ENCODE results near the gene CD8B.
"Not testable (repeated sequence)": the region's sequence is repeated elsewhere in the genome, so short reads cannot be mapped to it uniquely, and the experiment has no call there.

The CD8B gene

DNA sequence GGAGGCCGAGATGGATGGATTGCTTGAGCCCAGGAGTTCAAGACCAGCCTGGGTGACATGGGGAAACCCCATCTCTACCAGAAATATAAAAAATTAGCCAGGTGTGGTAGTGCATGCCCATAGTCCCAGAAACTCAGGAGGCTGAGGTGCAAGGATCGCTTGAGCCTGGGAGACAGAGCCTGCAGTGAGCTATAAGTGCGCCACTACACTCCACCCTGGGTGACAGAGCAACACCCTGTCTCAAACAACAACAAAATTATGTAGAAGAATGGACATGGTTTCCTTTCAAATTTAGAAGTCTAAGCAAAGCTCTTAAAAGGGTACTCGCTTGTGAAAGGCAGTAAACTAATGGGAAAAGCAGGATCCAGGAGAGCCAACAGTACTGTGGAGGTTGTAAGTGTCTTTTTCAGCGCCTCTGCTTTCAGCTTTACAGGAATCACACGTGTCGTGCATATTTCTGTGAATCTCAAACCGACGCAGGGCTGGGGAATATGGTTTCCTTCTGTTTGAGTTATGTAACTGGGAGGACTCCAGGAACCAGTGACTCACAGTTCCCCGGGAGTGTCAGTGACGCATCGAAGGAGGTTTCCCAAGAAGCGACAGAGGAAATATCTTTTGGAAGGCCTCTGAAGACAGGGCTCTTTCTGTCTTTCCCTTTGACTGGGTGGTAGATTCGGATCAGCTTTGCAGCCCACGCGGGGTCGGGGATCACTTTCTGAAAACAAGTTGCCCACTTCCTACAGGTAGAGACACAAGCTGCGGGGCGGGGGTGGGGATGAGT lies 24.6 kb downstream of the CD8B start:
- H3K4me3 ChIP-seq (ENCODE audit: low read depth, low read length) = not testable (repeated sequence)

DNA sequence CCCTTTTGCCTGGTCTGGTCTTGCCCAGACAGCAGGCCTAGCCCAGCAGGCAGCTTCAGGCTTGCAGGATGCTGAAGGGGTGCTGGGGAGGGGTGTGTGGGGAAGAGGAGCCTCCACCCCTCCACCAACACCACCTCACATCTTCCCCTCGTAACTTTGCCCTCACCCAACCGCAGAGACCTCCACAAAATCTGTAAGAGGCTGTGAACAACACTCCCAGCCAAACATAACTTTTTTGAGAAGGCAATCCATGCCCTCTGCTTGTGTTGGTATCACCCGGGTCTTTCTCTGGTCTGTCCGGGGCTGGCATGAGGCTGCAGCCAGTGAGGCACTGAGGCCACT lies 26.2 kb downstream of the CD8B start:
- H3K4me3 ChIP-seq (ENCODE audit: low read depth, low read length) = not testable (repeated sequence)

GRCh38 chr2:86833315-86833714 lies 28.4 kb downstream of the CD8B start:
- no peak overlapping the region for H3K4me3 ChIP-seq (ENCODE audit: low read depth, low read length)

DNA sequence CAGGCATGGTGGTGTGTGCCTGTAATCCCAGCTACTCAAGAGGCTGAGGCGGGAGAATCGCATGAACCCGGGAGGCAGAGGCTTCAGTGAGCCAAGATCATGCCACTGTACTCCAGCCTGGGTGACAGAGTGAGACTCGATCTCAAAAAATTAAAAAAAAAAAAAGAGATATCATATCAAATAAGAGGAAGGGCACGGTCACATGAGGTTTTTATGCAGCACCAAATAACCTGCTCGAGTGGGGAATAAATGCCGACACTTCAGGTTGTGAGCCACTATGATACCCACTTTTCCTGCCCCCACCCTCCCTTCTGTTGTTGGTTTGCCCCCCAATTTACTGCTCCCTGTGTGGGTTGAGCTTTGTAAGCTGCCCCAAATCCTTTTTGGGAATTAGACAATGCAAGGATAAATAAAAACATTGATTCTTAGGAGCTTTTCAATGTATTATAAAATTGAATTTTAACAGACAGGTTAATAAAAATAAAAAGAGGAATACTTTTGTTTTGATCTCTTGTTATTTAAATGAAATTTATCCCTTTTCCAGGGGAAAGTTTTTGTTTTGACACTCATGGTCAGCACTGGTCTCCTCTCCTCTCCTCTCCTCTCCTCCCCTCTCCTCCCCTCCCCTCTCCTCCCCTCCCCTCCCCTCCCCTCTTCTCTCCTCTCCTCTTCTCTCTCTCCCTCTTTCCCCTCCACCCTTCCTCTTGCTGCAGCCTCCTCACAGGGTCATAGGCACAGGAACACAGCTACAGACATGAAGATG lies 29.2 kb downstream of the CD8B start:
- H3K4me3 ChIP-seq (ENCODE audit: low read depth, low read length) = no peak overlapping the region

DNA sequence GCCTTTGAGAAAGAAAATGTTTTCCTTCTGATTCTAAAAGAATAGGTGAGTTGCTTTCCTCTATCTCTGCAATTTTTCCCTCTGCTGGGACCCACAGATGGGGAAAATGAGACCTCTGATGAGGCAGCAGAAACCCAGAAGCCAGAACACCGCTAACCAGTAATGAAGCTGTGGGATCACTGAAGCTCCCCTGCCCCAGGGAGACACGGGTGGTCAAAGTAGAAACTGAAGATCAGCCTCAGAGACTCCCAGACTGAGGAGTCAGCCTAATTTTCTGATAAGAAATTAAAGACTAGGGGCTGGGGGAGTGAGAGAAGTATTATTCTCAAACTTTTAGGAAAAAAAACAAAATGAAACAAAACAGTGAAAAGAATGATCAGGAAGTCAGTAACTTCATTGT lies 30.1 kb downstream of the CD8B start:
- H3K4me3 ChIP-seq (ENCODE audit: low read depth, low read length) = no peak overlapping the region

DNA sequence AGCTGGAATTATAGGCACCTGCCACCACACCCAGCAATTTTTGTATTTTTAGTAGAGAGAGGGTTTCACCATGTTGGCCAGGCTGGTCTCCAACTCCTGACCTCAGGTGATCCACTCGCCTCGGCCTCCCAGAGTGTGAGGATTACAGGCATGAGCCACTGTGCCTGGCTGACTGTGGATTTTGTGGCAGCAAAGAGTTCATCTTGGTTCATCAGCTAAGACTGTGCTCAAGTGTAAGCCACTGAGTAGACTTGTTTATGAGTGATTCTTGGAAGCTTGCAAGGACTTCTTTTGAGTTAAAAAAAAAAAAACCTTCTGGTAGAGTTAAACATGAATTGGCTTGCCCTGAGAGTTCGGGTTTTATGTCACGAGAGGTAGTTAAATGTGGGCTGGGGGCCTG lies 34.7 kb downstream of the CD8B start:
- no peak overlapping the region for H3K4me3 ChIP-seq (ENCODE audit: low read depth, low read length)

- H3K4me3 ChIP-seq (ENCODE audit: low read depth, low read length) = no peak overlapping the region
These were observed 35.8 kb downstream of the CD8B start for GRCh38 chr2:86825693-86826381.

- no peak overlapping the region for H3K4me3 ChIP-seq (ENCODE audit: low read depth, low read length)
These were observed 36.5 kb downstream of the CD8B start for GRCh38 chr2:86825036-86825692.

DNA sequence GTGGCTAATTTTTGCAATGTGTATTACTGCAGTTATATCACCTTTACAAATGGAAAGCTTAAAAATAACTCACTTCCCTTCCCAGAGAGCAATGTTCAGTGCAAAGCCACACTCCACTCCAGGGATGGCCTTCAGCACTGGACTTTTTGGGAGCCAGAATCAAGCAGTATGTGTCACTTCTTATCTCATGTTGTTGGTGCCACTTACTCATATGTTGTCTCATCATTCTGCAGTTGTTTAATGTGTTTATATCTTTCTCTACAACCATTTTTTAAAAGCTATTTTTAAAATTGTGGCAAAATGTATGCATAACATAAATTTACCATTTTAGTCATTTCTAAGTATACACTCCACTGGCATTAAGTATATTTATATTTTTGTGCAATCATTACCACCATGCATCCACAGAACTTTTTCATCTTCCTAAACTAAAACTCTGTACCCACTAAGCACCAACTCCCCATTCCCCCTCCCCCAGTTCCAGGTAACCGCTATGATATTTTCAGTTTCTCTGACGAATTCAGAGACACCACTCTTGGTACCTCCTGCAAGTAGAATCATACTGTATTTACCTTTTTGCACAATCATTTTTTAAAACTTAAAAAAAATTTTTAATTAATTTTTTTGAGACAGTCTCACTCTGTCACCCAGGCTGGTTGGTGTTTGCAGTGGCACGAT lies 38.9 kb downstream of the CD8B start:
- no peak overlapping the region for H3K4me3 ChIP-seq (ENCODE audit: low read depth, low read length)

- H3K4me3 ChIP-seq (ENCODE audit: low read depth, low read length) = no peak overlapping the region
These were observed 39.8 kb downstream of the CD8B start for GRCh38 chr2:86821842-86822241.

- H3K4me3 ChIP-seq (ENCODE audit: low read depth, low read length) = no peak overlapping the region
These were observed 40.4 kb downstream of the CD8B start for GRCh38 chr2:86821306-86821705.

DNA sequence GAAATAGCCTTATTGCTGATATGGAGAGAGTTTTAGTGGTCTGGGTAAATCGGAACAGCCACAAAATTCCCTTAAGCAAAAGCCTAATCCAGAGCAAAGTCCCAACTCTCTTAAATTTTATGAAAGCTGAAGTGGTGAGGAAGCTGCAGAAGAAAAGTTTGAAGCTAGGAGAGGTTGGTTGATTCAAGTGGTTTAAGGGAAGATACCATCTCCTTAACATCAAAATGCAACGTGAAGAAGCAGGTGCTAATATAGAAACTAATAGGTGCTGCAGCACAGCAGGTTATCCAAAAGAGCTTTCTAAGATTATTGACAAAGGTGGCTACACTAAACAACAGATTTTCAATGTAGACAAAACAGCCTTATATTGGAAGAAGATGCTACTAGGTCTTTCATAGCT lies 42.7 kb downstream of the CD8B start:
- no peak overlapping the region for H3K4me3 ChIP-seq (ENCODE audit: low read depth, low read length)

DNA sequence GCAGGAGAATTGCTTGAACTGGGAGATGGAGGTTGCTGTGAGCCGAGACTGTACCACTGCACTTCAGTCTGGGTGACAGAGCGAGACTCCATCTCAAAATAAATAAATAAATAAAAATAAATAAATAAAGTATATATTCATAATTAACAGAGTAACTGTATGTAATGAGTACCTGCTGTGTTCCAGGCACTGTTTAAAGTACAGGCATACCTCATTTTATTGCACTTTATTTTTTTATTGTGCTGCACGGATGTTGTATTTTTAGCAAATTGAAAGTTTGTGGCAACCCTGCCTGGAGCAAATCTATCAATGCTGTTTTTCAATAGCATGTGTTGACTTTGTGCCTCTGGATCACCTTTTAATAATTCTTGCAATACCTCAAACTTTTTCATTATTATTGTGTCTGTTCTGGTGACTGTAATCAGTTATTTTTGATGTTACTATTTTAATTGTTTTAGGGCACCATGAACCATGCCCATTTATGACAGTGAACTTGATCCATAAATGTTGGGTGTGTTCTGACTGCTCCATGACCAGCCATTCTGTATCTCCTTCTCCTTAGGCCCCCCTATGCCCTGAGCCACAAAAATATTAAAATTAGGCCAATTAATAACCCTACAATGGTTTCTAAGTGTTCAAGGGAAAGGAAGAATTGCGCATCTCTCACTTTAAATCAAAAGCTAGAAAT lies 43.4 kb downstream of the CD8B start:
- no peak overlapping the region for H3K4me3 ChIP-seq (ENCODE audit: low read depth, low read length)

DNA sequence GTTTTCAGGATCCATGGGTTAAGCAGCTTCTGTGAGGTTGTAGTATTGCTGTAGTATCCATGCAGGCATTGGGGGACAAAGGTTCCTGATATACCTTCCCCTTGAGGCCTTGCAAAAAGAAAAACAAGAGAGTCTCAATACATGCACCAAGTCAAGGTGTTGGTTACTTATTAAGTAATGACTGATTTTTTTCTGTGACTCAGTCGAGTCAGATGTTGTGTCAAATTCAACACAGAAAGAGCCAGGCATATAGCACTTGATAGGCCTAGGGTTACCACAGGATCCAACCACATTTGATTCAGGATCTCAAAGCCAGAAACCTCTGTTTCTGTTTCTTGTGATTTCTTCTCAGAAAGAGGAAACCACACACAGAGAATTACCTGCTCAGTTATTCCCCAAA lies 46.1 kb downstream of the CD8B start:
- H3K4me3 ChIP-seq (ENCODE audit: low read depth, low read length) = no peak overlapping the region

- no peak overlapping the region for H3K4me3 ChIP-seq (ENCODE audit: low read depth, low read length)
These were observed 52.1 kb downstream of the CD8B start for GRCh38 chr2:86809481-86810121.

DNA sequence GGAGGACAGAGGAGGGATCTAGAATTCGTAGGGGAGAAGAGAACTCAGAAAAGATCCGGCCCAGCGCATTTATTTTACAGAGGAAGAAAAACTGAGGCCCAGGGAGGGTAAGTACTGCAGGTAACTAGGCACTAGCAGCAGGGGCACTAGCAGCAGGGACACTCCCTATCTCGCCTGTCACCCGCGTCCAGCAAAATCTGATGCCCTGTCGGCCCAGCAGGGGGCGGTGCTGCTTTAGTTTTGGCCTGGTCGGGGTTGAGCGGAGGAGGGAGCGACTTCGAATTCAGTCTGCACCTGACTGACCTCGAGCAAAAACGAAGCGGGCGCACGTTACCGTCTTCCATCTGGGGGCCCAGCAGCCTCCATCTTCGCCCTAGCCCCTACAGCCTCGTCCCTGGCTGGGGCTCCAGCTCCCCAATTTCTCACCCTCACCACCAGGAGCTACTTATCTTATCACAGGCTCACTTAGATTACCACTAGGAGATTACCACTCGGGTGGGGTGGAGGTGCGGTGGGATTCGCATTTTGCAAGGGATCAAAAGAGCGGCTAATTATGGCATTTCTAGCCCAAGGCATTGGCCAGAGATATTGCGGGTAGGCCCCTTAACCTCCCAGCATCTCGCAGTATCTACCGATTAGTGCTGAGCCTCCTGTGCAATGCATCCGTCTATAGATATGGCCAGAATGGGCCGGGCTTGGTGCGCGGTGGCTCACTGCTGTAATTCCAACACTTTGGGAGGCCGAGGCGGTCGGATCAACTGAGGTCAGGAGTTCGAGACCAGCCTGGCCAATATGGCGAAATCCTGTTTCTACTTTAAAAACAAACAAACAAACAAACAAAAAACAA lies 53.1 kb downstream of the CD8B start:
- peak overlapping the region; percentile 38 for H3K4me3 ChIP-seq (ENCODE audit: low read depth, low read length)

- peak overlapping the region; percentile 38 for H3K4me3 ChIP-seq (ENCODE audit: low read depth, low read length)
These were observed 54.0 kb downstream of the CD8B start for GRCh38 chr2:86807468-86808275.

- peak overlapping the region; percentile 38 for H3K4me3 ChIP-seq (ENCODE audit: low read depth, low read length)
These were observed 54.6 kb downstream of the CD8B start for GRCh38 chr2:86807133-86807467.
